ENCODE results near the gene GABRA4.

GABRA4 gene

DNA sequence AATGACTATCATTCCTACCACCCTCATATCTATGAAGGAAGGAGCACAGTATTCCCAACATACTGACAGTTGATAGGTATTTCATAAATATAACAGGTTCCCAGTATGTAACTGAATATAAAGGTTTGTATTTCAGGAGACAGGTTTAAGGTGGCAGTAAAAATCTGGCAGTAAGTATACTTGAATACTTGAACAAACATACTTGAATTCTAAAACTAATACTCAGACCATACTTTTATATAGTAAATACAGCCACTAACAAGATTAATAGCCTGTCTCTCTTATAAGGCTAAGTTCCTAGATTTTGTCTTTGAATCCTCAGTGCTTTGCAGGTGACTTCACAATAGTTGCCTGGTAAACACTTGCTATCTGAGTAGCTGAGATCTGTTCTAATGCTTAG is 37.8 kb downstream of the GABRA4 start:
- Histone ChIP-seq H3K9me3 (no peaks in the 10 kb centered on the region), H3K9ac (no peak overlapping the region), H4K20me1 (no peaks in the 10 kb centered on the region), H3K4me2 (no peak overlapping the region), H3K27me3 (no peaks in the 10 kb centered on the region), H3K4me1 (no peaks in the 10 kb centered on the region), H3K36me3 (no peaks in the 10 kb centered on the region), H3K4me3 (no peak overlapping the region), H3K27ac (no peak overlapping the region)
- TF ChIP-seq Cebpa-rat (IDR thresholded peaks at IDR 0.05) = no peak

DNA sequence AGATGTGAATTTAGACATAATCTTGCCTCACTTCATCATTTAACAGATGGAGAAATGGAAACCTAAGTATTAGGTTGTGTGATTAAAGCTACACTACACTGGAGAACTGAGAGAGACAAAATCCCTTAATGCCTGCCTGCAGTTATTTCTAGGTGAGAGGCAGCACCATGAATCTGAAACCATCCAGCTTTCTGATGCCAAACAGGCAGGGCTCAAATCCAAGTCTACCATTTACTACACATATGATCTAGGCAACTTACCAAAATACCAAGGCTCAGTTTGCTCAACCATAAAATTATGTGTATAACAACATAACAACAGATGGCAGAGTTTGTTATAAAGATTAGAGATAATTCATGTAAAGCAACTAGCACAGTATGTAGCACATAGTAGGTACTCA is 38.7 kb downstream of the GABRA4 start:
- no peak overlapping the region for H3K4me3 ChIP-seq
- H4K20me1 ChIP-seq = no peaks in the 10 kb centered on the region
- H3K4me2 ChIP-seq = no peak overlapping the region
- no peaks in the 10 kb centered on the region for H3K9me3 ChIP-seq
- no peak for TF ChIP-seq Cebpa-rat (IDR thresholded peaks at IDR 0.05)
- no peaks in the 10 kb centered on the region for H3K4me1 ChIP-seq
- H3K27me3 ChIP-seq = no peaks in the 10 kb centered on the region
- H3K9ac ChIP-seq = no peak overlapping the region
- H3K36me3 ChIP-seq = no peaks in the 10 kb centered on the region
- no peak overlapping the region for H3K27ac ChIP-seq

DNA sequence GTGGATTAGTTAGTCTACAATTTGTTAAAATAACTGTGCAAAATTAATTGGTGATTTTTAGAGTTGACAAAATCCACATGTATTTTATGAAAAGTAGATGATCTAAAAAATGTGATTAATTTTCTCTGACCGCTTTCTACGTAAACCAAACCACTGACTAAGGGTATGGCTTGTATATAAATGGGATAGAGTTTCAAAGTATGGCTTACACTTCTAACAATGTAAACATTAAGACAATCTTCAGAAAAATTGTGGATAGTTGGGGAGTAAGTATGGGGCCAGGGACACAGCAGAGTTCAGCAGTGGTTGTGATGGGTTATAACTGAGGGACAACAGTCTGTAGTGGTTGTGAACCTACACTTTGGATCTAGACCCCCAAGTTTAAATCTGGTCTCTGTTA is 39.8 kb downstream of the GABRA4 start:
- no peaks in the 10 kb centered on the region for H4K20me1 ChIP-seq
- H3K4me3 ChIP-seq = no peak overlapping the region
- no peaks in the 10 kb centered on the region for H3K9me3 ChIP-seq
- H3K27me3 ChIP-seq = no peaks in the 10 kb centered on the region
- H3K27ac ChIP-seq = no peak overlapping the region
- H3K36me3 ChIP-seq = no peaks in the 10 kb centered on the region
- no peak overlapping the region for H3K9ac ChIP-seq
- H3K4me1 ChIP-seq = no peaks in the 10 kb centered on the region
- TF ChIP-seq Cebpa-rat (IDR thresholded peaks at IDR 0.05) = no peak
- no peak overlapping the region for H3K4me2 ChIP-seq

DNA sequence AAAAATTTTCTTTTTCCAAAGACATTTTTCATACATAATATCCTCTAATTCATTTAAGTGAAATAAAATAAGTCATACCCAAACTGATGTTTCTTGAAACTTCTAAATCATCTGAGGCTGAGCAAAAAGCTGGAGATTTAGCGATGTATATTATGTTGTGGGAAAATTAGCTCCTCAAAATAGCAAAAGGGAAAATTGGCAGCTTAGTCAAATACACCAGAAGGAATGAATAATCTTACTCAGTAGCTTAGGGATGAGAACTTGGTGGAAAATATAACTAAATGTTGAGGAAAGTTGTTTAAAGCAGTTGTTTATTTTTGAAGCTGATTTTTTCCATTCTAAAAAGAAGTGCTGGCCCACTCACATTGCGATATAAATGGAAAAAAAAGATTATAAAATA is 40.9 kb downstream of the GABRA4 start:
- TF ChIP-seq Cebpa-rat (IDR thresholded peaks at IDR 0.05) = no peak
- H3K9me3 ChIP-seq = no peaks in the 10 kb centered on the region
- H3K27me3 ChIP-seq = no peaks in the 10 kb centered on the region
- no peak overlapping the region for H3K4me2 ChIP-seq
- no peaks in the 10 kb centered on the region for H4K20me1 ChIP-seq
- H3K9ac ChIP-seq = no peak overlapping the region
- no peak overlapping the region for H3K27ac ChIP-seq
- no peak overlapping the region for H3K4me3 ChIP-seq
- H3K36me3 ChIP-seq = no peaks in the 10 kb centered on the region
- H3K4me1 ChIP-seq = peaks cover 4% of the 10 kb centered on the region

DNA sequence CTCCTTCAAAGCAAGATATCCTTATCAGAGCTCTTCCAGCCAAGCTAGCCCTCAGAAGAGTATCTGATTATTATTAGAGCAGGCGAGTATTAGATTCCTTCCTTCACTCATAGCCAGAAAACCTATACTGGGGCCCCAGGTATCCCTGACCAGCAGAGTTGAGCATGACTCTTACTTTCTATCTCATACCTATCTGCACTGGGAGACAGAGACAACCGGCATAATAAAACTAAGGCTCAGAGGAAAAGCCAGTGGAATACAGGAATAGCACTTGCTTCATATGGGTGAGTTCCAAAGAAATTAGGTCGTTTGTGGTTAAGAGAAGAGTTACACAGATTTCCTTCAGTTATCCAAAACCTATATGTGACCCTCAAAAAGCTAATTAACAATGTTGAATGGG is 42.6 kb downstream of the GABRA4 start:
- Histone ChIP-seq H3K9me3 (no peaks in the 10 kb centered on the region), H3K27ac (no peak overlapping the region), H3K36me3 (no peaks in the 10 kb centered on the region), H3K4me2 (no peak overlapping the region), H3K4me1 (peaks cover 9% of the 10 kb centered on the region), H3K9ac (no peak overlapping the region), H3K27me3 (no peaks in the 10 kb centered on the region), H3K4me3 (no peak overlapping the region), H4K20me1 (no peaks in the 10 kb centered on the region)
- no peak for TF ChIP-seq Cebpa-rat (IDR thresholded peaks at IDR 0.05)

DNA sequence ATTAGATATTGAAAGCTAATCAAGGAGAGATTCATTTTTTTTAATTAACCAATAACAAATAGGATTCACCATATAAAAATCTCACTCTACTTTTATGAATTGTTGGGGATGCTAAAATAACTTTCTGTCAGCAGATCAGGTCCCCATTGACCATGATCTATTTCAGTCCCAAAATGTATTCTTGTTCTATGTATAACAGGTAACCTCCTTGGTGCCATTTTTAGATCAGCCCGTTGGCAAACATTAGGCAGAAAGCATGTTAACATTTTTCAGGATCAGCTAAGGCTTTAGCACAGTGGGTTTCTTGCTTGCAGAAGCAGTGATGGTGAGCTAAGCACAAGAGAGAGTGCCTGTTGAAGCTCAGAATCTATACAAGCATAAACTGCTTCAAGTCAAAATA is 43.6 kb downstream of the GABRA4 start:
- H4K20me1 ChIP-seq = no peaks in the 10 kb centered on the region
- TF ChIP-seq Cebpa-rat (IDR thresholded peaks at IDR 0.05) = no peak
- no peak overlapping the region for H3K27ac ChIP-seq

DNA sequence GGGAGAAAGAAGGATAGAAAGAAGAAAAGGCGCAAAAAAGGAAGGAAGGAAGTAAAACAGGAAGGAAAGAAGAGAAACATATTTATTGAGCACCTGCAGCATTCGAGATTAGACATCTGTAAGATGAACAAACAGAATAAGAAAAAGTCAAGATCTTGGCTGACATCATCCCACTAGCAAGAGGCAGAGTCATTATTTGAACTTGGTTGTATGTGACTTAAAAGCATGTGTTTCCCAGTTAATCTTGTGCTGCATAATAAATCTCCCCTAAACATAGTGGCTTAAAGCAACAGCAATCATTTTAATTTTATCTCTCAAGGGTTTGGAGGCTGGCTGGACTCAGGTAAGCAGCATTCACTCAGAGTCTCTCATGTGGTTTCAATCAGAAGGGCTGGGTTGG is 45.8 kb downstream of the GABRA4 start:
- TF ChIP-seq Cebpa-rat (IDR thresholded peaks at IDR 0.05) = no peak
- no peaks in the 10 kb centered on the region for H3K27me3 ChIP-seq
- no peaks in the 10 kb centered on the region for H3K36me3 ChIP-seq
- no peaks in the 10 kb centered on the region for H4K20me1 ChIP-seq
- H3K4me2 ChIP-seq = peak overlapping the region; percentile 13; the same call in 1 of the 2 replicates
- H3K4me3 ChIP-seq = no peak overlapping the region
- no peak overlapping the region for H3K27ac ChIP-seq
- no peaks in the 10 kb centered on the region for H3K9me3 ChIP-seq
- peaks cover 9% of the 10 kb centered on the region for H3K4me1 ChIP-seq
- no peak overlapping the region for H3K9ac ChIP-seq

More for the DNA sequence above, 43.6 kb downstream of the GABRA4 start:
- Histone ChIP-seq H3K9me3 (no peaks in the 10 kb centered on the region), H3K36me3 (no peaks in the 10 kb centered on the region), H3K4me2 (no peak overlapping the region), H3K4me3 (no peak overlapping the region), H3K4me1 (peaks cover 9% of the 10 kb centered on the region), H3K9ac (no peak overlapping the region), H3K27me3 (no peaks in the 10 kb centered on the region)

DNA sequence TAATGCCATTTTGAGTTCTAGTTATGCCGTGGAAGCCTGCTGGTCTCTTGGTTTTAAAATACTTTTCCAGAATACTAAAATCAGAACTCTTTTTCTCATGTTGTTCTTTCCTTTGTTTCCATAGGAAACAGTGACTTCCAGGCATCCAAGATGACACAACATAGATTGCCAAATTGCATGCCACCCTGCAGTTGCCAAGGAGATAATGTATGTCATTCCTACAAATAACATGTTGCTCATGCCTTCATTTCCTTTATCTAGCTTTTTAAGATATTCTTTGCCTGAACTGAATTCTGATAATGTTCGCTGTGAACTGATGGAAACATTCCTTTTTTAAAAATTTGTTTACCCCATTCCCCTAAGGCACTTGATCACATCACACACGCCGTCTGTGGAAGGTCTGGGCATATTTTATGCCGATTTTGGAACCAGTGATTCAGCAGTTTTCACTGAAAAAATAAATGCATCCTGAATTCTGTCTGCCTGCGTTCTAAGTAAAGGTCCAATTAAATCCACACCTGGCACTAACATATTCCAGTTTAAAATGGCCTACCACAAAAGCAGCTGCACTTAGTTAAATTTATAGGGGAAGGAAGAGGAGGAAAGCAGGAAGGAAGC is 46.4 kb downstream of the GABRA4 start:
- no peaks in the 10 kb centered on the region for H3K36me3 ChIP-seq
- no peak overlapping the region for H3K9ac ChIP-seq
- peak overlapping the region; percentile 13; the same call in 1 of the 2 replicates for H3K4me2 ChIP-seq
- no peaks in the 10 kb centered on the region for H3K9me3 ChIP-seq
- no peak for TF ChIP-seq Cebpa-rat (IDR thresholded peaks at IDR 0.05)
- H4K20me1 ChIP-seq = no peaks in the 10 kb centered on the region
- no peak overlapping the region for H3K4me3 ChIP-seq
- peaks cover 9% of the 10 kb centered on the region for H3K4me1 ChIP-seq
- no peak overlapping the region for H3K27ac ChIP-seq
- H3K27me3 ChIP-seq = no peaks in the 10 kb centered on the region

DNA sequence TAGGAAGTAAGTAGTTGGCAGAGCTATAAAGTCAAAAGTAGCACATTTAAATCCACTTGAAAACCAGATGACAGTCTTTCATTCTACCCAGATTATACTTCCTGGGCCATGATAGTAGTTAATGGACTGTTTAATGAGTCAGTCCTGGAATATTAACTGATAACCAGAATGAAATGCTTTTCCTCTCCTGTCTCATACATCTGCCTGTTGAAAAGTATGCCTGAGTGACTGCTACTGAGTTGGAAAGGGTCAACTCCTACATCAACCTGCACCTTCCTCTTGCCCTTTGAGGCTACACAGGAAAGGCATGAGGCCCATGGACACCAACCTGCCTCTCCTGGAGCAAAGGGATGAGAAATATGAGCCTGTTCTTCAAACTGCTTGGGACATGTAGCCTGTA is 48.3 kb downstream of the GABRA4 start:
- H3K9ac ChIP-seq = no peak overlapping the region
- no peaks in the 10 kb centered on the region for H4K20me1 ChIP-seq
- H3K36me3 ChIP-seq = no peaks in the 10 kb centered on the region
- no peaks in the 10 kb centered on the region for H3K27me3 ChIP-seq
- H3K4me2 ChIP-seq = no peak overlapping the region
- no peak for TF ChIP-seq Cebpa-rat (IDR thresholded peaks at IDR 0.05)
- no peaks in the 10 kb centered on the region for H3K9me3 ChIP-seq
- peaks cover 9% of the 10 kb centered on the region for H3K4me1 ChIP-seq
- no peak overlapping the region for H3K27ac ChIP-seq
- no peak overlapping the region for H3K4me3 ChIP-seq

DNA sequence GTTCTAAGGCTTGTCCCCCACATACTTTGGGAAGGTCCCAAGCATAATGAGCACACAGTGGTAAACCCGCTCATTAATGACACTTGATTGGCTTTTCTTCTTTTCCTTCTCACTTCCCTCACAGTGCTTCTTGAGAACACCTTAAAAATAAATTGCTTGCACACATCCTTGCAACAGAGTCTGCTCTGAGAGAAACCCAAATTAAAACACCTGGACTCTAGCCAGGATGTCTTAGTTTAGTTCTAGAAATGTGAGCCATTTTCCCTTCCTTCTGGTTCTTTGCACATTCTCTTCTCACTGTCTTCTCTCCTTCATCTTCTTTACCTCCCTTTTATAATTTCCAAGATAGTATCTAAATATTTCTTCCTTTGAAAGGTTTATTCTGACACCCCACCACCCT is 49.0 kb downstream of the GABRA4 start:
- Histone ChIP-seq H4K20me1 (no peaks in the 10 kb centered on the region), H3K9me3 (no peaks in the 10 kb centered on the region), H3K4me1 (peaks cover 9% of the 10 kb centered on the region), H3K27ac (no peak overlapping the region), H3K4me3 (no peak overlapping the region), H3K27me3 (no peaks in the 10 kb centered on the region), H3K36me3 (no peaks in the 10 kb centered on the region), H3K4me2 (no peak overlapping the region), H3K9ac (no peak overlapping the region)
- TF ChIP-seq Cebpa-rat (IDR thresholded peaks at IDR 0.05) = no peak

DNA sequence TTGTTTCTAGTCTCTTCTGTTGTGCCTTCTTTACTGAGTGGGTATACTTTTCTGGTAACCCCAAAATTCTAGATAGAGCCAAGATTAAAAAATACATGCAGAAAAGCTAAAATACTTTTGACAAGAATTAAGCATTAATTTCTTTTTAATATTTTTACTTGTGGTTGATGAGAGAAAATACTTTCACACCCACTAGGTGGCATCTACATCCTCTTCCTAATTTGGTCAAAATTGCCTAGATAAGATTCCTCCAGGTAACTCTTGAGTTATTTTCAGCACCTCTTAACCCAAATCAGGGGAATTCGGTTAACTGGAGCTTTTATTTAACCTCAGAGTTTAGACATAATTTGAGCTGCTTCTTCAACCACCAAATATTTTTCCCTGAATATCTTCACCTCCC is 55.9 kb downstream of the GABRA4 start:
- H3K27ac ChIP-seq = no peak overlapping the region
- no peak for TF ChIP-seq Cebpa-rat (IDR thresholded peaks at IDR 0.05)
- no peak overlapping the region for H3K4me3 ChIP-seq
- H3K36me3 ChIP-seq = no peaks in the 10 kb centered on the region
- no peaks in the 10 kb centered on the region for H4K20me1 ChIP-seq
- no peak overlapping the region for H3K4me2 ChIP-seq
- H3K4me1 ChIP-seq = no peaks in the 10 kb centered on the region
- no peaks in the 10 kb centered on the region for H3K27me3 ChIP-seq
- H3K9me3 ChIP-seq = no peaks in the 10 kb centered on the region
- H3K9ac ChIP-seq = no peak overlapping the region
